Measurements from ENCODE around the gene NSD1. TPM values are rescaled to one million over a fixed set of nuclear protein-coding genes. Genes with fewer than 3 reads are reported as not detected.

The NSD1 gene
- total and polyA plus RNA-seq, 9 of the 15 experiments (the other 6 are each of a cell fraction or from before 2014, with no cell fraction given) = 3.8 to 51.0 (median 24.7) TPM

DNA sequence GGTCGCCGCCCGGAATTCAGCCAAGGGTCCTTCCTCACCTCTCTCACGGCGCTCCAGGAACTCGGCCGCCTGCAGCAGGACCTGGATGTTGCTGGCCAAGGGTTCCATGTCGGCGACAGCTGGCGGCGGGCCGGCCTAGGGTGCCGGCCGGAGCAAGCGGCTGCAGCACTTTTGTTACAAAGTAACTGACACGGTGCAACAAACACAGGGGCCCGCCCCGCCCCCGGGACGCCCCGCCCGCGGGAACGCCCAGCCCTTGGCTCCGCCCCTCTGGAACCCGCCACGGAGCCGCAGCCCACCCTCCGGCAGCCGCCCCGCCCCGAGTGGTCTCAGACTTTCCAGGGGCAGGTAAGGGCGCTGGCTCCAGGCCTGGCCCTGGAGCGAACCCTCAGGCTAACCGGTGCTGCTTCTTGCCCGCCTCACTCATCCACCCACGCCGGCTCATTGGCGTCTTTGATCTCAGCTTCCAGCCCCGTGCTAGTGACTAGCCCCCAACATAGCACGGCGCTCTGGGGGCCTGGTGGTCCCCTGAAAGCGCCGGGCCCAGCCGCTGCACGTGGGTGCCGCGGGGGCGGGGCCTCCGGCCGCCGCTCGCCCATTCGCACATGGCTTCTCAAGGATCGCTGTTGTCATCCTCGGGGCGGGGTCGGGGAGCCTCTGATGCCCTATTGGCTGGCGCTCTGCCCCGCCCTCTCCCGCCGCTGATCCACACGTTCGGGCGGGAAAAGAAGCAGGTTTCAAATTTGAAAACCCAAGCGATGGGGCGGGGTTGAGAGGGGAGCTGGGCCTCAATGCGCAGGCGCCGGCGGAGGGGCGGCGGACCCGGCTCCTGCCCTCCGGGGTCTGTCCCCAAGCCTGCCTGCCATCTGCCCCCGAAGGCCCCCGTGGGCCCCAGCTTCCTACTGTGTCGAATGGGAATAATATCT lies 178.4 kb downstream of the NSD1 start, which contains the start of gene MXD3 (continued):
- TF ChIP-seq REST (IDR thresholded peaks at IDR 0.05; ENCODE audit: borderline replicate concordance) (no peak), REST (CRISPR knock-in tag; IDR thresholded peaks at IDR 0.05; ENCODE audit: low read depth) (no peak; the same call in 1 of the 2 replicates), DMBX1 (CRISPR knock-in tag; IDR thresholded peaks at IDR 0.05; ENCODE audit: borderline replicate concordance) (no peak), MTA1 (IDR thresholded peaks at IDR 0.05; ENCODE audit: borderline replicate concordance) (no peak), TCF3 (CRISPR knock-in tag; IDR thresholded peaks at IDR 0.05) (no peak), ZNF707 (CRISPR knock-in tag; conservative IDR thresholded peaks at IDR 0.05) (no peak), MCM5 (IDR thresholded peaks at IDR 0.05; ENCODE audit: low read depth) (no peak), ZKSCAN3 (CRISPR knock-in tag; IDR thresholded peaks at IDR 0.05) (no peak), ETS2 (tag; IDR thresholded peaks at IDR 0.05; ENCODE audit: borderline replicate concordance, poor library complexity, severe bottlenecking) (no peak), CUX1 (CRISPR knock-in tag; IDR thresholded peaks at IDR 0.05) (no peak), CREB3L1 (IDR thresholded peaks at IDR 0.05; ENCODE audit: borderline replicate concordance, low read depth) (peak; percentile 63; the same call in 1 of the 2 replicates), BDP1 (IDR thresholded peaks at IDR 0.05; ENCODE audit: insufficient read depth, insufficient read length) (no peak)

Data from K562 (cell line).